ENCODE measurements around the gene PLCG2.
"Not testable (repeated sequence)": the region's sequence is repeated elsewhere in the genome, so short reads cannot be mapped to it uniquely, and the experiment has no call there.

PLCG2 gene

GRCh38 chr16:81790830-81791435, 11.8 kb downstream of the PLCG2 start:
- TF ChIP-seq POLR2A (IDR thresholded peaks at IDR 0.05; ENCODE audit: low read length), result no peak
- TF ChIP-seq GATA1 (IDR thresholded peaks at IDR 0.05; ENCODE audit: low read depth, low read length), result no peak
- DNase-seq, result no peak

DNA sequence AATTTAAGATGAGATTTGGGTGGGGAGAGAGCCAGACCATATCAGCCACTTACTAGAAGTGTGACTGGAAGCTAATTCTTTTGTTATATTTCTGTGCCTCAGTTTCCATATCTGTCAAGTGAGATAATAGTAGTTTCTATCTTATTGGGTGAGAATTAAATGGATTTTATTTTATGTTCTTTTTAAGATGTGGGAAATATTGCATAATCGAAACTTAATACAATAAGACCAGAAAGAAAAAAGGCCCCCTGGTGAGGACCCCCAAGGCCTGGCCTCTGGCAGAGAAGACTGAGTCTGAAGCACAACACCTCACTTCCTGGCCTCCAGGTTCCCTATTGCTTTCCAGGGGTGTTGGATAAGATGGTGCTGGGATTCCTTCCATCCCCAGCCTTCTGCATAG, 13.7 kb downstream of the PLCG2 start:
- DNase-seq, result no peak
- TF ChIP-seq POLR2A (IDR thresholded peaks at IDR 0.05; ENCODE audit: low read length) (no peak), GATA1 (IDR thresholded peaks at IDR 0.05; ENCODE audit: low read depth, low read length) (no peak)

GRCh38 chr16:81795193-81795592, 16.1 kb downstream of the PLCG2 start:
- no peak for DNase-seq

DNA sequence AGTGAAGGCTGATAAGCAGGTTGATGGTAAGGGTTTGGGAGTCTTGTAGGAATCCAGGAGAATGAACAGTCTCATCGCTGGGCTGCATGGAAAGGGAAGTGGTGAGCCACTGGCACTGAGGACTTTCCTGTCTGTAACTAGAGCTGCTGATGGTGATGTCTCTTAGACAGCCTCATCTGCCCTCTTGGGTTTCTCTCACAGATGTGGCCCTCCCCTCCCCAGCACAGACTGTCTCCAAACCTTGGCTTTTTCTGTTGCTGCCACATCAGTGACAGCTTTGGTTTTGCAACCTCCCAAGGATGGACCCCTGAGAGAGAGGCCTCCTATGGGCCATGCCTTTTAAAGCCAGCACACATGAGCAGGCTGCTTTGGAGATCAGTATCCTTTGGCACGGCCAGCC, 16.9 kb downstream of the PLCG2 start:
- TF ChIP-seq POLR2A (IDR thresholded peaks at IDR 0.05; ENCODE audit: low read length) (no peak), GATA1 (IDR thresholded peaks at IDR 0.05; ENCODE audit: low read depth, low read length) (no peak)
- no peak for DNase-seq

More at GRCh38 chr16:81795193-81795592, 16.1 kb downstream of the PLCG2 start:
- TF ChIP-seq POLR2A (IDR thresholded peaks at IDR 0.05; ENCODE audit: low read length), result no peak
- TF ChIP-seq GATA1 (IDR thresholded peaks at IDR 0.05; ENCODE audit: low read depth, low read length), result no peak

DNA sequence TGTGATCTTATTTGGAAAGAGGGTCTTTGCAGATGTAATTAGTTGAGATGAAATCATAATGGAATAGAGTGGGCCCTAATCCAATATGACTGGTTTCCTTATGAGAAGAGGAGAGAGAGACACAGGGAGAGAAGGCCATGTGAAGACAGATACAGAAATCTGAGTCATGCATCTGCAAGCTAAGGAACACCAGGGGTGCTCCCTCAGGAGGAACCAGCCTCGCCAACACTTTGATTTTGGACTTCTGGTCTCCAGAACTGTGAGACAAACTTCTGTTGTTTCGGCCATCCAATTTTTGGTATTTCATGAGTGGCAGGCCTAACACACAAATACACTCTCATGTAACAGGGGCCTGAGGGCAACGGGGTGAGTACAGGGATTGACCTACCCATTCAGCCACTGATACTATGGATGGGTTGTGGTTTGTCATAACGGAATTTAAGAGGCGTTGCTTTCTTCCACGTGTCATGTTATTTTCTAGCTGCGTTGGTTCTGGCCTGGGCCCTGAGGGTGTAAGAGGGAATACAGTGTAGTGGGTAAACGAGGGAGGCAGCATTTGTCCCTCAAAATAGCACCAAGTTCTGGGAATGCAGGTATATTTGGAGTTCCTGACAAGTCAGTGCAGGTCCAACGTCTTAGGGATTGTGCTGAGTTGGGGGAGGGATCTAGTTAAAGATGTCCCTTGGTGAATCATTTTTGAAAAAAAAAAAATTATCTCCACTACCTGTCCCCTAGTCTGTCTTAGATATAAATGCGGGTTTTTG, 17.7 kb downstream of the PLCG2 start:
- TF ChIP-seq POLR2A (IDR thresholded peaks at IDR 0.05; ENCODE audit: low read length) (no peak), GATA1 (IDR thresholded peaks at IDR 0.05; ENCODE audit: low read depth, low read length) (no peak)
- no peak for DNase-seq

DNA sequence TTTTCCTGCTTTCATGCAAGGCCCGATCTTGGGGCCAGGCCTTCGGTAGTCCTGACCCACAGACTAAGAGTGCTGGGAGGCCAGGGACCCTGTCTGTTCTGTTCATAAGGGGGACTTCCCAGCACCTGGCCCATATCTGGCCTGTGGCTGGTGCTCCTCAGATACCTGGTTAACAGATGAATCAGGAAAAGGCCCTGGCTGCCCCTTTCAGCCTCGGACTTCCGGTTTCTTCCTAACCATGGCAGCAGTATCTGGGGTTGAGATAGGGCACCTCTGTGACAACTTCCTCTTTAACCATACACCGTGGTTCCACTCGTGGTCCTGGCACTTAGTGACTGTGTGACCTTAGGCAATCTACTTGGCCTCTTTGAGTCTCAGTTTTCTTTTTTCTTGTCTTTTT, 18.4 kb downstream of the PLCG2 start:
- TF ChIP-seq POLR2A (IDR thresholded peaks at IDR 0.05; ENCODE audit: low read length) (no peak), GATA1 (IDR thresholded peaks at IDR 0.05; ENCODE audit: low read depth, low read length) (no peak)
- DNase-seq, result no peak

GRCh38 chr16:81798311-81799137, 19.4 kb downstream of the PLCG2 start:
- no peak for DNase-seq
- TF ChIP-seq GATA1 (IDR thresholded peaks at IDR 0.05; ENCODE audit: low read depth, low read length) (no peak), POLR2A (IDR thresholded peaks at IDR 0.05; ENCODE audit: low read length) (no peak)

DNA sequence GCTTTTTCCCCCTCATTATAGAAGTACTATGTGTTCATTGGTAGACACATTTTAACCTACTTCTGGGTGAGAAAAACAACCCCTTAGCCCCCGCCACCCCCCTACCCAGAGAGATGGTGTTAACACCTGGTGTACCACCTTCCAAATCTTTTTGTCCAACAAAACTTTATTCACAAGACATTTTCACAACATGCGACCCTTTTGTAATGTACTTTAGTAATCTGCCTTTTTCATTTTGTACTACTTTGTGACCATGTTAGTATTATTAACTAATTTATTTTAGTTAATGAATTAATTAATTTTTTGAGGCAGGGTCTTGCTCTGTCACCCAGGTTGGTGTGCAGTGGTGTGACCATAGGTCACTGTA, 20.0 kb downstream of the PLCG2 start:
- DNase-seq, result no peak
- TF ChIP-seq GATA1 (IDR thresholded peaks at IDR 0.05; ENCODE audit: low read depth, low read length) (no peak), POLR2A (IDR thresholded peaks at IDR 0.05; ENCODE audit: low read length) (no peak)

DNA sequence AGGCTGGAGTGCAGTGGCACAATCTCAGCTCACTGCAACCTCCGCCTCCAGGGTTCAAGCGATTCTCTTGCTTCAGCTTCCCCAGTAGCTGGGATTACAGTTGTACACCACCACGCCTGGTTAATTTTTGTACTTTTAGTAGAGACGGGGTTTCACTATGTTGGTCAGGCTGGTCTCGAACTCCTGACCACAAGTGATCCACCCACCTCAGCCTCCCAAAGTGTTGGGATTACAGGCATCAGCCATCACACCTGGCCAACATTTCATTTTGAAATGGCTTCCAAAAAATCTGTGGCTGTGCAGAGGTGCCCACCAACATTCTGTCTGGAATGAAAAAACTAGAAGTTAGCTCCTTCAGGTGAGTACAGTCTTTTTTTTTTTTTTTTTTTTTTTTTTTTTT, 22.6 kb downstream of the PLCG2 start:
- not testable (repeated sequence) for DNase-seq

DNA sequence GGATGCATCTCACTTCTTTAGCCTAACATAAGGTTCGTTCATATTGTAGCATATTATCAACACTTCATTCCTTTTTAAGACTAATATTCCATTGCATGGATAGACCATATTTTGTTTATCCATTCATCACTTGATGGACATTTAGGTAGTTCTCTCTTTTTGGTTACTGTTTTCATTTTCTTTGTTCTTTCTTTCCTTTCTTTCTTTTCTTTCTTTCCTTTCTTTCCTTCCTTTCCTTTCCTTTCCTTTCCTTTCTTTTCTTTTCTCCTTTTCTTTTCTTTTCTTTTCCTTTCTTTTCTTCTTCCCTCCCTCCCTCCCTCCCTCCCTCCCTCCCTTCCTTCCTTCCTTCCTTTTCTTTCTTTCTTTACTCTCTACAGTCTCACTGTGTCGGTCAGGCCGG, 24.2 kb downstream of the PLCG2 start:
- DNase-seq, result no peak
- TF ChIP-seq POLR2A (IDR thresholded peaks at IDR 0.05; ENCODE audit: low read length) (no peak), GATA1 (IDR thresholded peaks at IDR 0.05; ENCODE audit: low read depth, low read length) (no peak)

DNA sequence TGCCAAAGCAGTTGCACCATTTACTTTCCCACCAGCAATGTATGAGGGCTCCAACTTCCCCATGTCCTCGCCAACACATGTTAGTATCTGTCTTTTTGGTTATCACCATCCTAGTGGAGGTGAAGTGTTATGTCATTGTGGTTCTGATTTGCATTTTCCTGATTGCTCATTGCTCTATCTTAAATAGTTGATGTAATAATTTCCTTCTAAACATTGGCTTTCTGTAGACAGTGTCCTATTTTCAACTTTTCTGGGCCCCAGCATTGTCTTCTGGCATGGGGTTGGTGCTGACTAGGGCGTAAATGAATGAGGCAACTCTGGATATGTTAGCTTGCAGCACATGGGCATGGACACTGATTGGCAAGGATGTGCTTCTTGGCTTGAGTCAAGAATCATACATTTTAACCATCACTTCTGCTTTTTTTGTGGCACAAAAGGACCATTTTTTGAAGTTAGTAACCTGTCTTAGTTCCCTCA, 25.1 kb downstream of the PLCG2 start:
- TF ChIP-seq POLR2A (IDR thresholded peaks at IDR 0.05; ENCODE audit: low read length), result no peak
- no peak for TF ChIP-seq GATA1 (IDR thresholded peaks at IDR 0.05; ENCODE audit: low read depth, low read length)
- DNase-seq, result no peak

GRCh38 chr16:81806696-81807095, 27.6 kb downstream of the PLCG2 start:
- DNase-seq, result no peak
- TF ChIP-seq GATA1 (IDR thresholded peaks at IDR 0.05; ENCODE audit: low read depth, low read length), result no peak
- no peak for TF ChIP-seq POLR2A (IDR thresholded peaks at IDR 0.05; ENCODE audit: low read length)

GRCh38 chr16:81807767-81808358, 28.8 kb downstream of the PLCG2 start:
- DNase-seq, result no peak
- TF ChIP-seq POLR2A (IDR thresholded peaks at IDR 0.05; ENCODE audit: low read length), result no peak
- no peak for TF ChIP-seq GATA1 (IDR thresholded peaks at IDR 0.05; ENCODE audit: low read depth, low read length)

GRCh38 chr16:81808933-81809480, 29.9 kb downstream of the PLCG2 start:
- no peak for DNase-seq
- no peak for TF ChIP-seq POLR2A (IDR thresholded peaks at IDR 0.05; ENCODE audit: low read length)
